ENCODE results near the gene GPATCH4. TPM values are rescaled to one million over a fixed set of nuclear protein-coding genes. Genes with fewer than 3 reads are reported as not detected.

GPATCH4 gene
- total RNA-seq, 1 donor from 2014 or later = 15.9 TPM

Other genes starting within 250 kb of the GPATCH4 start
- gene RHBG, start 232.3 kb downstream of the GPATCH4 start, total RNA-seq = not detected
- 96.6 TPM for gene MEF2D, start 100.7 kb downstream of the GPATCH4 start, total RNA-seq
- 0.56 TPM for gene IQGAP3, start 28.9 kb downstream of the GPATCH4 start, total RNA-seq
- gene TTC24, start 21.8 kb downstream of the GPATCH4 start, total RNA-seq = not detected
- 115 TPM for gene NAXE, start 9.7 kb downstream of the GPATCH4 start, total RNA-seq
- gene HAPLN2, start 17.9 kb upstream of the GPATCH4 start, total RNA-seq = 1.6 TPM
- 0.46 TPM for gene BCAN, start 40.6 kb upstream of the GPATCH4 start, total RNA-seq
- 103 TPM for gene NES, start 75.9 kb upstream of the GPATCH4 start, total RNA-seq
- 0.59 TPM for gene CRABP2, start 104.1 kb upstream of the GPATCH4 start, total RNA-seq
- gene METTL25B, start 127.0 kb upstream of the GPATCH4 start, total RNA-seq = 14.4 TPM
- gene ISG20L2, start 127.3 kb upstream of the GPATCH4 start, total RNA-seq = 12.3 TPM
- 99.8 TPM for gene MRPL24, start 139.6 kb upstream of the GPATCH4 start, total RNA-seq
- gene HDGF, start 150.2 kb upstream of the GPATCH4 start, total RNA-seq = 185 TPM
- 39.4 TPM for gene PRCC, start 166.1 kb upstream of the GPATCH4 start, total RNA-seq
- gene SH2D2A, start 215.4 kb upstream of the GPATCH4 start, total RNA-seq = 1.1 TPM